Right lobe of liver (tissue), 4 donors: Measurements from ENCODE around the gene PPP1R2C.

ENCODE experiments used
- POLR2A ChIP-seq: fragments of 450-650 bp; IDR thresholded peaks from one replicate; pipeline ENCODE4 v1.6.1; 2017; ENCODE audit warnings: antibody characterized with exemption, mild to moderate bottlenecking
- TF ChIP-seq, protein P1 (sequence below), 4 donors: fragments of 200-600 bp in 3 of 4; fragments of 450-650 bp in 1 of 4; IDR thresholded peaks; one replicate each; pipeline versions ENCODE4 v1.5.1 to v1.8.0; 2016 to 2022; ENCODE audit warnings: antibody characterized with exemption in 4 of 4, mild to moderate bottlenecking in 2 of 4
- donor health status: DM: no; HTN: no; CAD: no.
- donor health status: DM: no; HTN: no; CAD: no.
- donor health status: DM: no; HTN: yes; CAD: no.

DNA sequence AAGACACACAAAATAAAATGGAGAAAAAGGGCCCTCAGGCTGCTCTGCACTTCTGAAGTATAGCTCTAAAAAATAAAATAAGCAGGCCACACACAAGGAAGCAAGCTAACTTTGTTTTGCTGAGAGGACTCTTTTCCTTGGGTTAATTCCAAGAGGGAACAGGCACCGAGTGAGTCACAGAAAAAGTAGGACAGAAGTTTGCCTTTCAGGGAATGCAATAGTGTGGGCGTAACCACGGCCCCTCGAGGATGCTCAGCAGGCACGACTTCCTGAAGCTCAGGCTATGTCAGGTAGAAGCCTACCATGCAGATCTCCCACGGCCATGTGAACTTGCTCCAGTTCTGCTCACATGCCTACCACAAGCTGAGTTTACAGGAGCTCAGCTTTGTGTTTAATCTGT, 22.1 kb downstream of the PPP1R2C start:
- TF ChIP-seq, protein P1, sequence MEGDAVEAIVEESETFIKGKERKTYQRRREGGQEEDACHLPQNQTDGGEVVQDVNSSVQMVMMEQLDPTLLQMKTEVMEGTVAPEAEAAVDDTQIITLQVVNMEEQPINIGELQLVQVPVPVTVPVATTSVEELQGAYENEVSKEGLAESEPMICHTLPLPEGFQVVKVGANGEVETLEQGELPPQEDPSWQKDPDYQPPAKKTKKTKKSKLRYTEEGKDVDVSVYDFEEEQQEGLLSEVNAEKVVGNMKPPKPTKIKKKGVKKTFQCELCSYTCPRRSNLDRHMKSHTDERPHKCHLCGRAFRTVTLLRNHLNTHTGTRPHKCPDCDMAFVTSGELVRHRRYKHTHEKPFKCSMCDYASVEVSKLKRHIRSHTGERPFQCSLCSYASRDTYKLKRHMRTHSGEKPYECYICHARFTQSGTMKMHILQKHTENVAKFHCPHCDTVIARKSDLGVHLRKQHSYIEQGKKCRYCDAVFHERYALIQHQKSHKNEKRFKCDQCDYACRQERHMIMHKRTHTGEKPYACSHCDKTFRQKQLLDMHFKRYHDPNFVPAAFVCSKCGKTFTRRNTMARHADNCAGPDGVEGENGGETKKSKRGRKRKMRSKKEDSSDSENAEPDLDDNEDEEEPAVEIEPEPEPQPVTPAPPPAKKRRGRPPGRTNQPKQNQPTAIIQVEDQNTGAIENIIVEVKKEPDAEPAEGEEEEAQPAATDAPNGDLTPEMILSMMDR (IDR thresholded peaks at IDR 0.05): no peak
- TF ChIP-seq POLR2A: no peak
